ENCODE results near the gene FBXW5. TPM values are rescaled to one million over a fixed set of nuclear protein-coding genes. Genes with fewer than 3 reads are reported as not detected.

FBXW5 gene
- total RNA-seq, 3 donors from 2014 or later: 103 to 183 (median 126) TPM

GRCh38 chr9:136923881-136924280 is 20.7 kb downstream of the FBXW5 start:
- Histone ChIP-seq H3K36me3 (no peaks in the 10 kb centered on the region), H3K9me3 (no peaks in the 10 kb centered on the region), H3K4me1 (no peaks in the 10 kb centered on the region), H3K27me3 (no peaks in the 10 kb centered on the region), H3K27ac (no peak overlapping the region), H3K4me3 (no peak overlapping the region)
- intact Hi-C loops (cut with DNase I; ENCODE audit: low total_unique reads): no loop called here
- no peak for DNase-seq (ENCODE audit: low spot score in 2 of 2)
- TF ChIP-seq POLR2A (IDR thresholded peaks at IDR 0.05): no peak
- TF ChIP-seq POLR2AphosphoS5 (IDR thresholded peaks at IDR 0.05): no peak
- TF ChIP-seq CTCF (IDR thresholded peaks at IDR 0.05): no peak

- no peak for TF ChIP-seq POLR2AphosphoS5 (IDR thresholded peaks at IDR 0.05)
- no peak for TF ChIP-seq POLR2A (IDR thresholded peaks at IDR 0.05)
- TF ChIP-seq CTCF (IDR thresholded peaks at IDR 0.05): no peak
- Histone ChIP-seq H3K4me3 (no peak overlapping the region), H3K9me3 (no peaks in the 10 kb centered on the region), H3K27ac (no peak overlapping the region), H3K4me1 (no peaks in the 10 kb centered on the region), H3K27me3 (no peaks in the 10 kb centered on the region), H3K36me3 (no peaks in the 10 kb centered on the region)
- no peak for DNase-seq (ENCODE audit: low spot score in 2 of 2)
- intact Hi-C loops (cut with DNase I; ENCODE audit: low total_unique reads): no loop called here
These were observed 22.0 kb downstream of the FBXW5 start for GRCh38 chr9:136922540-136922939.

- Histone ChIP-seq H3K27ac (no peak overlapping the region), H3K36me3 (no peaks in the 10 kb centered on the region), H3K4me3 (no peak overlapping the region), H3K27me3 (no peaks in the 10 kb centered on the region), H3K9me3 (no peaks in the 10 kb centered on the region), H3K4me1 (no peaks in the 10 kb centered on the region)
- intact Hi-C loops (cut with DNase I; ENCODE audit: low total_unique reads): no loop called here
- DNase-seq (ENCODE audit: low spot score in 2 of 2): no peak
- no peak for TF ChIP-seq POLR2AphosphoS5 (IDR thresholded peaks at IDR 0.05)
- TF ChIP-seq CTCF (IDR thresholded peaks at IDR 0.05): no peak
- TF ChIP-seq POLR2A (IDR thresholded peaks at IDR 0.05): no peak
These were observed 22.8 kb downstream of the FBXW5 start for GRCh38 chr9:136921718-136922117.

GRCh38 chr9:136921307-136921706 is 23.2 kb downstream of the FBXW5 start:
- Histone ChIP-seq H3K4me3 (no peak overlapping the region), H3K36me3 (no peaks in the 10 kb centered on the region), H3K4me1 (no peaks in the 10 kb centered on the region), H3K27me3 (no peaks in the 10 kb centered on the region), H3K9me3 (no peaks in the 10 kb centered on the region), H3K27ac (no peak overlapping the region)
- intact Hi-C loops (cut with DNase I; ENCODE audit: low total_unique reads): no loop called here
- TF ChIP-seq POLR2A (IDR thresholded peaks at IDR 0.05) (no peak), CTCF (IDR thresholded peaks at IDR 0.05) (no peak), POLR2AphosphoS5 (IDR thresholded peaks at IDR 0.05) (no peak)
- no peak for DNase-seq (ENCODE audit: low spot score in 2 of 2)

GRCh38 chr9:136920734-136921231 is 23.8 kb downstream of the FBXW5 start:
- Histone ChIP-seq H3K4me1 (no peaks in the 10 kb centered on the region), H3K36me3 (no peaks in the 10 kb centered on the region), H3K9me3 (no peaks in the 10 kb centered on the region), H3K4me3 (no peak overlapping the region), H3K27me3 (no peaks in the 10 kb centered on the region), H3K27ac (no peak overlapping the region)
- intact Hi-C loops (cut with DNase I; ENCODE audit: low total_unique reads): no loop called here
- TF ChIP-seq POLR2A (IDR thresholded peaks at IDR 0.05) (no peak), POLR2AphosphoS5 (IDR thresholded peaks at IDR 0.05) (no peak), CTCF (IDR thresholded peaks at IDR 0.05) (no peak)
- no peak for DNase-seq (ENCODE audit: low spot score in 2 of 2)

Measured in breast epithelium (tissue), 4 donors.